Dermis blood vessel endothelial cell (primary cell): ENCODE results near the gene DYNC1LI1. TPM values are rescaled to one million over a fixed set of nuclear protein-coding genes. Genes with fewer than 3 reads are reported as not detected.

ENCODE experiments used
- DNase-seq: peaks from one replicate; pipeline ENCODE4 v3.0.0; 2010
- total RNA-seq: library from RNA; depleted of rRNA; stranded (reverse); fragments of >200 nt; gene quantifications from 2 replicates; pipeline ENCODE4 v1.2.3, GENCODE V29; 2014

The DYNC1LI1 gene
- total RNA-seq, 1 donor from 2014 or later = 49.0 TPM

DNA sequence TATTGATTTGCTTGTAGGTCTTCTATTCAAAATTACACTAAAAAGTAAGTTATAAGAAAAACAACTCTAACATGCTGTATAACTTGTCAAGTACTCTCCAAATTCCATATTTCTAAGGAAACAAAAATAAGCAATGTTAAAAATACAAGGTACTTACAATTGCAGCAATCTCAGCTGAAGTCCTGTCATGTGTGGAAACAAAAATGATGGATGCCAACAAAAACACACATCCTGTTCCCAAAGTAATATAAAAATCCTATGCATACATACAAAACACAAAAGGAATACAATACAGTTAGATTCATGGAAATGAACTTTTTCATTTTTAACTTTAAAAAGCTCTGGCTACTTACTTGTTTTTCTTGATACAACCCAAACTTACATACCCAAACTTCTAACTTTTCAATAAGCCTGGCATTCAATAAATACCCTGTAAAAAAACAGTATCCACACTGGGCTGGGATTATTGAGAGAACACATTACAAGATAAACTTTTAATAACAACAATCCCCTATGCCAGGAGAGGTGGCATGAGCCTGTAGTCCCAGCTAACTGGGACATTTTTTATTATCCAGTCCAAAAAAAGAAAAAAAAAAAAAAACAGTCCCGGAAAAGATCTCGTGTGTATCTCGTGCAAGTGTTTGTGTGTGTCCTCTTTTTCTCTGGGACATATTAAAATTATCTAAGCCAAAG is 82.7 kb downstream of the DYNC1LI1 start:
- DNase-seq = peak; percentile 59

DNA sequence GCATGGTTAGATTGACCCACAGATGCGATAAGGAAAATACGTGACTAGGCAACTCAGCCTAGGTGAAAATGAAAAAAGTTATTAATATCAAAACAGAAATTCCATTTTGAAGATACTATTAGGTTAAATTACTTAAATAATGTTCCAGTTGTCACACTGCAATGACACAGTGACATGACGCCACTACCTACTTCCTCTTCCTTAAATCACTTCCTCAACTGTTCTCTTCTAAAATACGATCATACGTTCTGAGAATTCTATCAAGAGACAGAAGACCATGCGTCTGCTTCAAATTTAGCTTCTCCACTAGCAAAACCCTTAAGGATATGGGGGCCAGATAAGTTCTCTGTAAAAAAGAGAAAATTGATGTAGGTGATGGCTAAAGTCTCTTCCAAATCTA is 86.2 kb downstream of the DYNC1LI1 start:
- DNase-seq = no peak

DNA sequence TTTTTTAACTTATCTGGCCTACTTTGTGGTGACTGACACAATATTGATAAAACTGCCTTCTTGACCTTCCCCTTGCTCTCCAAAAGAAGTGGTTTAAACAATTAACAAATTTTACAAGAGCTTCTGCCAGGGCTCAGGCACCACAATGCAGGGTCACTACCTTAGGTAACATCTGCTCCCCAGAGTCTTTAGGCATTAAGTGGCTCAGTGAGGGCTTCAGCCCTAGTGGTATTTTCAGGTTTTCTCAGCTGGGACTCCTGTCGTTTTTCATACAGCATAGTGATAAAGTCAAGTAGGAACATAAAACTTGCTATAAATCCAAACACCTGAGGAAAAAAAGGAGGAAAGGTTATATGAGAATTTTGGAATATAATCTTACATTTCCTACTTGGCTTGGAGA is 86.9 kb downstream of the DYNC1LI1 start:
- no peak for DNase-seq

- DNase-seq = no peak
Observed at GRCh38 chr3:32482693-32483092, 88.0 kb downstream of the DYNC1LI1 start.

DNA sequence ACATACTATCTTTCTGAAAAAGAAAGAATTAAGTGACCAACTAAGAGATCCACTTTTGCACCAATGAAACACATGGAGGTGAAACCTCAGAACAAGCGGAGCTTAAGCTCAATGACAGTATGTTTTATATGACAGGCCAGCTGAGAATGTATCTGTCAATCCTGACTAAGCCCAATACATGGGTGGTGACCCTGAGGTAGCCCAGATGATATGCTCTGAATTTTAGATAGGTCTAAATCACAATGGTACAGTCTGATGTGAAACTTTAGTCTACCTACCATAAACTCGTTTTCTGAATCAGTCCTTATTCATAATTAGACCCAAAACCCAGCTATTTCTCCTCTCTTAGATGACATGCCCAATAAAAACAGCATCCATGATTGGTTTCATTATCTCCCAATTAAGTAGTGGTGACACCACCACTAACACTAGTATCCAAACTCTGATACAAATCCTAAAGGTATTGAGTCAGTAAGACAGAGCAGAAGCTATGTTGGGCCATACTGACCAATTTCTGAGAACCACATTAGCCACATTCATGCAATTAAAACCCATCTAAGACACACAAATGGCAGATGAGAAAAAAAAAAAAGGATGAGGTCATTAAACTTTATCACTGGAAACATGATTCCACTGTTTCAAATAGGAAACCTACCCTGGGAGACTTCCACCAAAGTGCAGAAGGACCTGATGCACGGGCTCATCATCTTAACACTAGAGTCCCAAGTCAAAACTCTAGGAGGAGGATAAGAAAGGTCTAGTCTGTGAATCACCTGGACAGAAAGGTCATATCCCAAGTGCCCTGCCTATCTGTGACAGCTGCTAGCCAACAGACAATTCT is 88.6 kb downstream of the DYNC1LI1 start:
- DNase-seq = no peak

GRCh38 chr3:32480604-32481003 is 90.1 kb downstream of the DYNC1LI1 start:
- no peak for DNase-seq

Other genes starting within 250 kb of the DYNC1LI1 start
- gene CMTM7, start 179.0 kb downstream of the DYNC1LI1 start, total RNA-seq = 19.1 and 31.3 TPM in 2 replicates
- gene CMTM6, start 68.0 kb downstream of the DYNC1LI1 start, total RNA-seq = 110 and 161 TPM in 2 replicates
- gene CNOT10, start 114.3 kb upstream of the DYNC1LI1 start, total RNA-seq = 24.0 and 28.0 TPM in 2 replicates
- not detected in 2 replicates for gene TRIM71, start 247.1 kb upstream of the DYNC1LI1 start, total RNA-seq